A673 (cell line): ENCODE measurements around the gene KRR1. TPM values are rescaled to one million over a fixed set of nuclear protein-coding genes. Genes with fewer than 3 reads are reported as not detected.

ENCODE experiments used
- BruUV-seq: library from RNA; stranded (reverse); fragments of 400-500 nt; replicated peaks from 2 replicates; lab custom pipeline; 2021; lab: Mats Ljungman, UMichigan
- CTCF ChIA-PET: fragments of 300-600 bp; sonication (Branson Sonifier 250); formaldehyde crosslinking; loops from one replicate; lab custom pipeline; 2022; ENCODE audit warnings: antibody characterized with exemption; lab: Charles Lee
- POLR2A ChIA-PET: fragments of 300-600 bp; sonication (Branson Sonifier 250); formaldehyde crosslinking; loops from one replicate; lab custom pipeline; 2022; ENCODE audit warnings: antibody characterized with exemption; ENCODE audit not compliant: low non-redundant PET; lab: Charles Lee
- DNase-seq: peaks from one replicate; pipeline ENCODE4 v3.0.0-alpha.2; 2015; ENCODE audit warnings: low spot score
- H3K27ac ChIP-seq: fragments of 200-600 bp; sonication (generic); 2 replicates; pipeline ENCODE4 v1.5.1; 2016; ENCODE audit warnings: mixed run types, low read depth, mild to moderate bottlenecking, mixed read lengths, antibody characterized with exemption, low read length; ENCODE audit not compliant: poor library complexity, severe bottlenecking
- H3K27me3 ChIP-seq: fragments of 200-600 bp; sonication (generic); replicated peaks from 2 replicates; pipeline ENCODE4 v1.6.1; 2017; ENCODE audit warnings: mixed run types, low read depth, mild to moderate bottlenecking, mixed read lengths, antibody characterized with exemption, low read length; ENCODE audit not compliant: insufficient read depth, poor library complexity
- H3K36me3 ChIP-seq: fragments of 200-600 bp; sonication (generic); 2 replicates; pipeline ENCODE4 v1.6.1; 2016; ENCODE audit warnings: mixed run types, mild to moderate bottlenecking, mixed read lengths, antibody characterized with exemption, low read length; ENCODE audit not compliant: insufficient read depth, poor library complexity, severe bottlenecking
- H3K4me1 ChIP-seq: fragments of 200-600 bp; sonication (generic); 2 replicates; pipeline ENCODE4 v1.6.1; 2017; ENCODE audit warnings: mixed run types, mild to moderate bottlenecking, mixed read lengths, antibody characterized with exemption, low read length; ENCODE audit not compliant: insufficient read depth, poor library complexity, severe bottlenecking
- H3K4me3 ChIP-seq: fragments of 200-600 bp; sonication (generic); 2 replicates; pipeline ENCODE4 v1.5.1; 2016; ENCODE audit warnings: low read depth, mixed run types, mild to moderate bottlenecking, mixed read lengths, low read length; ENCODE audit not compliant: poor library complexity, severe bottlenecking
- H3K9me3 ChIP-seq: fragments of 200-600 bp; sonication (generic); 2 replicates; pipeline ENCODE4 v1.6.1; 2016; ENCODE audit warnings: mixed run types, low read depth, mild to moderate bottlenecking, mixed read lengths, antibody characterized with exemption, low read length; ENCODE audit not compliant: poor library complexity, severe bottlenecking
- EZH2 ChIP-seq: fragments of 200-600 bp; sonication (generic); IDR thresholded peaks from 2 replicates; pipeline ENCODE4 v1.6.1; 2017; ENCODE audit warnings: borderline replicate concordance, low read depth, mild to moderate bottlenecking, mixed read lengths, antibody characterized with exemption, low read length; ENCODE audit not compliant: poor library complexity, severe bottlenecking
- intact Hi-C: fragments of 100-400 bp; cut with micrococcal nuclease; formaldehyde crosslinking; loops from one replicate; pipeline ENCODE4 v1.10.0; 2022; ENCODE audit not compliant: unreplicated experiment
- total RNA-seq: library from RNA; stranded (reverse); gene quantifications from 2 replicates; pipeline ENCODE4 v1.2.3, GENCODE V29; 2021
- TF ChIP-seq, protein P1 (sequence below): fragments of 300-800, 200-600 bp; sonication (generic); conservative IDR thresholded peaks from 2 replicates; pipeline ENCODE4 v1.5.1; 2017; ENCODE audit warnings: low read depth, mild to moderate bottlenecking, antibody characterized with exemption, low read length, moderate library complexity, mixed read lengths

KRR1 gene
- total RNA-seq, 1 experiment from 2014 or later = 85.9 TPM

DNA sequence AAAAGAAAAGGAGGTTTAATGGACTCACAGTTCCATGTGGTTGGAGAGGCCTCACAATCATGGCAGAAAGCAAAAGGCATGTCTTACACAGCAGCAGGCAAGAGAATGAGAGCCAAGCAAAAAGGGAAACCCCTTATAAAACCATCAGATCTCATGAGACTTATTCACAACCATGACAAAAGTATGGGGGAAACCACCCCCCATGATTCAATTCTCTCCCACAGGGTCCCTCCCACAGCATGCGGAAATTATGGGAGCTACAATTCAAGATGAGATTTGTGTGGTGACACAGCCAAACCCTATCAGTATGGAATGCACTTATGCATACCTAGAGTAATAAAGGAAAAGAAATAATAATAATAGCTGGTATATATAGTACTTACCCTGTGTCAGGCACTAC lies 35.3 kb downstream of the KRR1 start:
- no peaks in the 10 kb centered on the region for H3K36me3 ChIP-seq
- ChIA-PET POLR2A (no interaction called here), CTCF (no interaction called here)
- no peak overlapping the region for H3K4me3 ChIP-seq
- intact Hi-C loops = no loop called here
- H3K9me3 ChIP-seq = no peaks in the 10 kb centered on the region
- no peaks in the 10 kb centered on the region for H3K27me3 ChIP-seq
- no peak overlapping the region for H3K27ac ChIP-seq
- BruUV-seq = no TSS peak
- no peak for TF ChIP-seq EZH2
- TF ChIP-seq, protein P1, sequence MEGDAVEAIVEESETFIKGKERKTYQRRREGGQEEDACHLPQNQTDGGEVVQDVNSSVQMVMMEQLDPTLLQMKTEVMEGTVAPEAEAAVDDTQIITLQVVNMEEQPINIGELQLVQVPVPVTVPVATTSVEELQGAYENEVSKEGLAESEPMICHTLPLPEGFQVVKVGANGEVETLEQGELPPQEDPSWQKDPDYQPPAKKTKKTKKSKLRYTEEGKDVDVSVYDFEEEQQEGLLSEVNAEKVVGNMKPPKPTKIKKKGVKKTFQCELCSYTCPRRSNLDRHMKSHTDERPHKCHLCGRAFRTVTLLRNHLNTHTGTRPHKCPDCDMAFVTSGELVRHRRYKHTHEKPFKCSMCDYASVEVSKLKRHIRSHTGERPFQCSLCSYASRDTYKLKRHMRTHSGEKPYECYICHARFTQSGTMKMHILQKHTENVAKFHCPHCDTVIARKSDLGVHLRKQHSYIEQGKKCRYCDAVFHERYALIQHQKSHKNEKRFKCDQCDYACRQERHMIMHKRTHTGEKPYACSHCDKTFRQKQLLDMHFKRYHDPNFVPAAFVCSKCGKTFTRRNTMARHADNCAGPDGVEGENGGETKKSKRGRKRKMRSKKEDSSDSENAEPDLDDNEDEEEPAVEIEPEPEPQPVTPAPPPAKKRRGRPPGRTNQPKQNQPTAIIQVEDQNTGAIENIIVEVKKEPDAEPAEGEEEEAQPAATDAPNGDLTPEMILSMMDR = no peak
- no peak for DNase-seq
- H3K4me1 ChIP-seq = peaks cover 27% of the 10 kb centered on the region

DNA sequence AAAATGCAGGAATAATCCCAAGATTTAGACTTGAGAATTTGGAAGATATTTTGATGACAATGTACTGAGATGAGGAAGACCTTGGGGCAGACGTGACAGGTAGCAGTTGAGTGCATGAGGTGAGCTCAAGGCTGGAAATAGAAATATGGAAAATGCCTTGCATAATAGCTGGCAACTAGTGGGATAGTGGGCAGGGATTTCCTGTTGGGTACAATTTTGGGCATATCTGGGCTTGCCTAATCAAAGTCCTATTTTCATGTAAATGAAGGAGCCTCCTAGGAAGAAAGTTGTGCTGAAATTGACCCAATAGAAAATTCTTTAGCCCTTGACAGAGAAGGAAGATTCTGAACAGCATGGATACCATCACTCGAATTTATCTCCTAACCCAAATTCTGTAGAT lies 37.3 kb downstream of the KRR1 start:
- CTCF ChIA-PET = no interaction called here
- Histone ChIP-seq H3K27ac (no peak overlapping the region), H3K4me3 (no peak overlapping the region), H3K36me3 (no peaks in the 10 kb centered on the region), H3K27me3 (no peaks in the 10 kb centered on the region), H3K9me3 (no peaks in the 10 kb centered on the region), H3K4me1 (peaks cover 22% of the 10 kb centered on the region)
- no TSS peak for BruUV-seq
- TF ChIP-seq, protein P1 = no peak
- no peak for TF ChIP-seq EZH2
- POLR2A ChIA-PET = no interaction called here
- intact Hi-C loops = no loop called here
- no peak for DNase-seq

DNA sequence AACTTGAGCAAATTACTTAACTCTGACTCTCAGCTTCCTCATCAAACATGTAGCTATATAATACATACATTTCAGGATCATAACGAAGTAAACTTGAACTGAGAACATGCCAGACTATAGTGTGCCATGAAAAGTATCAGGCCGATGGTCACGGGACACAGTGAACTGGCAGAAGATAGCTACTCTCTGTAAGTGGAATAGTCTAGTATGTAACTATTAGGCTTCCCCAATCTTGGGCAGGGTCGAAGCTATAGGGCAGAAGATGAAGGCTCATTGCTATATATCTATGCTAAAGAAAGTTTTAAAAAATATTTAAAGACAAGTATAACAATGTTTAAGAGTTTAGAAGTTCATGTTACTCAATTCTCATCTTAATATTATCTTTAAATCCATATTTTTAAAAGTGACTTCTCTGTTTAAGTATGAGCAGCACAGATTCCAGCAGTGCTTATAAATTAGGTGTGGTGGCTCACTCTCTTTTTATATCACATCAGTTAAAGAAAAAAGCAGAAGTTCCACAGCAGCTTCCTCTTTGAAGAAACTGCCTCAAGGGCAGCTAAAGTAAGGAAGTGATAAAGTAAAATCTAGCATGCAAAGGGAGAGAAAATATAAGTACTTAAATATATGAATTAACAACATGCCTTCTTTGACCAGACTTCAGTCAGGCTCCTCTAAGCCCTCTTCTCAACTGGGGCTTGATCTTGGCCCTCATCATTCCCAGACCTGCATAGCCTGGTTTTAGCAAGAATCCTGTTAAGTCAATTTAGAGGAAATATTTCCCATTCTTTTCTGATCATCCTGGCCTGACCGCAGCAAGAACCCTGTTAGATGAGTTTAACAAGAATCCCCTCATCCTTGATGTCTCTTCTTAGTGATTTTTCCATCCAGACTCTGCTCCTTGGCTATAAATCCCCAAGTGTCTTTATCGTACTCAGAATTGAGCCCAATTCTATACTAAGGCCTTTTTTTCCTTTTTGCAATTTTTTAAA lies 39.2 kb downstream of the KRR1 start:
- H3K36me3 ChIP-seq = no peaks in the 10 kb centered on the region
- ChIA-PET CTCF (no interaction called here), POLR2A (no interaction called here)
- H3K27me3 ChIP-seq = no peaks in the 10 kb centered on the region
- no peak for DNase-seq
- no peak overlapping the region for H3K27ac ChIP-seq
- no peak overlapping the region for H3K4me3 ChIP-seq
- no peaks in the 10 kb centered on the region for H3K9me3 ChIP-seq
- intact Hi-C loops = no loop called here
- TF ChIP-seq, protein P1 = no peak
- TF ChIP-seq EZH2 = no peak
- peaks cover 22% of the 10 kb centered on the region for H3K4me1 ChIP-seq
- BruUV-seq = no TSS peak
